Ascending aorta (tissue), 2 donors: Measurements from ENCODE around the gene BCL6B. TPM values are rescaled to one million over a fixed set of nuclear protein-coding genes. Genes with fewer than 3 reads are reported as not detected.
A peak's percentile ranks its signal among the peaks of the same experiment; 100 is the strongest.
"Not testable (repeated sequence)": the region's sequence is repeated elsewhere in the genome, so short reads cannot be mapped to it uniquely, and the experiment has no call there.

Experiments used
- DNase-seq, 2 donors: peaks; one replicate each; pipeline ENCODE4 v3.0.0-alpha.2; 2019; ENCODE audit warnings: low spot score in 2 of 2
- H3K27ac ChIP-seq, 2 donors: fragments of 200-600 bp; sonication (generic); one replicate each; pipeline ENCODE4 v1.5.1; 2016 to 2017; ENCODE audit warnings: mild to moderate bottlenecking in 1 of 2
- H3K27me3 ChIP-seq: fragments of 200-600 bp; sonication (generic); one replicate; pipeline ENCODE4 v1.5.1; 2017
- H3K36me3 ChIP-seq, 2 donors: fragments of 200-600 bp; sonication (generic); one replicate each; pipeline ENCODE4 v1.5.1; 2016
- H3K4me1 ChIP-seq, 2 donors: fragments of 200-600 bp; sonication (generic); one replicate each; pipeline ENCODE4 v1.5.1; 2016 to 2017; ENCODE audit warnings: mild to moderate bottlenecking in 1 of 2
- H3K4me3 ChIP-seq, 2 donors: fragments of 200-600 bp; sonication (generic); one replicate each; pipeline ENCODE4 v1.5.1; 2016 to 2017; ENCODE audit warnings: mild to moderate bottlenecking in 1 of 2
- H3K9me3 ChIP-seq, 2 donors: fragments of 200-600 bp; sonication (generic); one replicate each; pipeline ENCODE4 v1.5.1; 2016
- intact Hi-C: fragments of 100-400 bp; cut with DNase I; formaldehyde crosslinking; loops from one replicate; pipeline ENCODE4 v1.15.1; 2023
- total RNA-seq: library from RNA; depleted of rRNA; stranded (reverse); fragments of >200 nt; gene quantifications from one replicate; pipeline ENCODE4 v1.1.0, GENCODE V29; 2016
- TF ChIP-seq, protein P1 (sequence below), 3 experiments: fragments of 200-600 bp in 2 of 3; fragments of 450-650 bp in 1 of 3; sonication (generic) in 2 of 3; IDR thresholded peaks; one replicate each; pipeline ENCODE4 v1.5.1; 2016 to 2019; ENCODE audit warnings: antibody characterized with exemption in 3 of 3, mild to moderate bottlenecking in 1 of 3, moderate library complexity in 1 of 3

Gene BCL6B
- total RNA-seq, 1 donor from 2014 or later = 16.4 TPM

DNA sequence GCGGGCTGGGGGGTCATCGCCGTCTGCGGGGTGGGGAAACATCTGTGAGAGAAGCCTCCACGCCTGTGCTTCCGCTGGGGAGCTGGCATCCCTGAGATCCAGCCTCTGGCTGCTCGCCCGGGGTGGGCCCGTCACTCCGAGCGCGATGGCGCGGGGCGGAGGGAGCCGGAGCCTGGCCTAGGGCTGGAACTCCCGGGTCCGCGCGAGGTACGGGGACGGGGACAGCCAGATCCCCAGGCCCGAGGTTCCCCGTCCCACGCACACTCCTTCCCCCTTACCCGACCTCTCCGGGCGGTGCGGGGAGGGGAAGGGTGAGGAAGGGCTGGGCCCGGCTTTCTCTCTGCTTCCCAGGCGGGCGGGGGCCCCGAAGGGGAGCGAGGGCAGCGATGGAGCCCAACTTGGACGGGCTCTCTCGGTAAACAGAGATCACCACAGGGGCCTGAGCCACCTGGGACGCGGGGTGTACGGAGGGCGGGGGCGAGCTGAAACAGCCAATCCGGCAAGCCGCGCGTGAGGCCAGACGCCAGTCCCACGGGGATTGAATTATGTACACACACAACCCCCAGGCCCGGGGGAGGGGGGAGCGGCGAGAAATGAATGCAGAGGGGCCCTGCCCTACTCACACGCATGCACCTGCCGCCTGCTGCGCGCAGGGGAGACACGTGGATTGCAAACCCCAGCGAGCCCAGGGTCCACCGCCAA lies 20.8 kb downstream of the BCL6B start, which contains the start of gene SLC16A11:
TSS of gene SLC16A11 (minus strand) at position 596 of the 702 bp plus-strand sequence. CDS start at position 17, 579 bp downstream.
- H3K36me3 ChIP-seq = no peaks in the 10 kb centered on the region
- H3K4me3 ChIP-seq = peak within 1 kb of the TSS; percentile 43 to 63
- peaks cover 12 to 22% of the 10 kb centered on the region in 2 donors for H3K4me1 ChIP-seq
- no peak within 1 kb of the TSS for H3K27ac ChIP-seq
- DNase-seq = no peak
- H3K9me3 ChIP-seq = no peaks in the 10 kb centered on the region
- TF ChIP-seq, protein P1, sequence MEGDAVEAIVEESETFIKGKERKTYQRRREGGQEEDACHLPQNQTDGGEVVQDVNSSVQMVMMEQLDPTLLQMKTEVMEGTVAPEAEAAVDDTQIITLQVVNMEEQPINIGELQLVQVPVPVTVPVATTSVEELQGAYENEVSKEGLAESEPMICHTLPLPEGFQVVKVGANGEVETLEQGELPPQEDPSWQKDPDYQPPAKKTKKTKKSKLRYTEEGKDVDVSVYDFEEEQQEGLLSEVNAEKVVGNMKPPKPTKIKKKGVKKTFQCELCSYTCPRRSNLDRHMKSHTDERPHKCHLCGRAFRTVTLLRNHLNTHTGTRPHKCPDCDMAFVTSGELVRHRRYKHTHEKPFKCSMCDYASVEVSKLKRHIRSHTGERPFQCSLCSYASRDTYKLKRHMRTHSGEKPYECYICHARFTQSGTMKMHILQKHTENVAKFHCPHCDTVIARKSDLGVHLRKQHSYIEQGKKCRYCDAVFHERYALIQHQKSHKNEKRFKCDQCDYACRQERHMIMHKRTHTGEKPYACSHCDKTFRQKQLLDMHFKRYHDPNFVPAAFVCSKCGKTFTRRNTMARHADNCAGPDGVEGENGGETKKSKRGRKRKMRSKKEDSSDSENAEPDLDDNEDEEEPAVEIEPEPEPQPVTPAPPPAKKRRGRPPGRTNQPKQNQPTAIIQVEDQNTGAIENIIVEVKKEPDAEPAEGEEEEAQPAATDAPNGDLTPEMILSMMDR (IDR thresholded peaks at IDR 0.05) = no peak
- intact Hi-C loops = loop anchor here (2.0 kb wide), 1 partner anchor 93 kb away; no protein-coding TSS in a partner anchor
- H3K27me3 ChIP-seq = peaks cover 7% of the 10 kb centered on the region

DNA sequence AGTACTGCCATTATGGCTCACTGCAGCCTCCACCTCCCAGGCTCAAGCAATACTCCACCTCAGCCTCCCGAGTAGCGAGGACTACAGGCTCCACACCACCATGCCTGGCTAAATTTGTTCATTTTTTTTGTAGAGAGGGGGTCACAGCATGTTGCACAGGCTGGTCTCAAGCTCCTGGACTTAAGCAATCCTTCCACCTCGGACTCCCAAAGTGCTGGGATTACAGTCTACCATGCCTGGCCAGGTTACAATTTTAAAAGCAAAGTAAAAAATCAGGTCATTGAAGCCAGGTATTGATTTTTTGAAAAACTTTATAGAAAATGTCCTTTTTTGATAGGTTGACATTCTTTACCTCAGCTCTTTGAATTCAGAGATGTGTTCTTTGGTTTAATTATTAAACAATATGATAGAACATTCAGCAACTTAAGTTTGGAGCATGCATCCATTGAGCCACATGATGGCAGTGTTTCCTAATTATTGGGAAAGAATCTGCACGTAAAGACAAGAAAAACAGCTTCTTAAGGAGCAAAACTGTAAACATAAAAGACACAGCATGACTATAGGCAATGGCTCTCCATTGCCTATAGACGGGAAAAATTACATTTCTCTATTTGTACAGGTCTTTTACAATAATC lies 22.8 kb downstream of the BCL6B start:
- Histone ChIP-seq H3K4me3 (peak overlapping the region in 1 of 2 donors; percentile 26), H3K27ac (no peak overlapping the region), H3K4me1 (peaks cover 12 to 22% of the 10 kb centered on the region in 2 donors), H3K27me3 (peaks cover 7% of the 10 kb centered on the region), H3K9me3 (no peaks in the 10 kb centered on the region), H3K36me3 (no peaks in the 10 kb centered on the region)
- no peak for DNase-seq
- intact Hi-C loops = loop anchor here (2.0 to 5.0 kb wide), 2 partner anchors 91 to 252 kb away; no protein-coding TSS in a partner anchor
- TF ChIP-seq, protein P1 (IDR thresholded peaks at IDR 0.05) = peak; percentile 60 to 82 (median 78)

DNA sequence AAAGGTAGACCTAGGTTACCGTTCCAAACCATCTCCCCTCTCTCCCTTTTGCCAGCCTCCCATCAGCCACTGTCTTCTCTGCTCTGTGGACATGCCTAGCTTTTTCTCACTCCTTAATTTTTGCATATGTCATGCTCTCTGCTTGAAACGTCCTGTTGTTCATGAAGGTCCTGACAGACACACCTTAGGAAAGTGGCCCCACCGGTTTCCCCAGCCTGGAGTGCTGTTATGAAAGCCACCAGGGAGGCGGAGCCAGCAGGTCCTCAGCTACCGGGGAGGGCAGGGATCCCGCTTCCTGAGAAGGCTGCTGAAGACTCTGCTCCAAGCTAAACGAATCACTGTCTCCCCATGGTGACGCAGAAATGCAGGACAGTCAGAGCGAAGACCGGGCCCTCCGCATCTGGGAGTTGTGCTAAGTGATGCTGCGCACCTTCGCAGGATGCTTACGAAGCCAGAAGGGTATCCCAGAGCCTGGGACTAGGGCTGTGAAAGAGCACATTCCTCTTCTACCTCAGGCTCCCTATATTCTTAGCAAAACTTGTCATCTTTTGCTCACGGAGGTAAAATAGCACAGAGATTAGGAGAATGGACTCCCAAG lies 23.4 kb downstream of the BCL6B start:
- H3K4me3 ChIP-seq = peak overlapping the region; percentile 26 to 37
- peaks cover 7% of the 10 kb centered on the region for H3K27me3 ChIP-seq
- intact Hi-C loops = loop anchor here (5.0 kb wide), 1 partner anchor 251 kb away; no protein-coding TSS in a partner anchor
- H3K9me3 ChIP-seq = no peaks in the 10 kb centered on the region
- TF ChIP-seq, protein P1 (IDR thresholded peaks at IDR 0.05) = no peak
- no peak for DNase-seq
- no peaks in the 10 kb centered on the region for H3K36me3 ChIP-seq
- H3K4me1 ChIP-seq = peaks cover 12 to 22% of the 10 kb centered on the region in 2 donors
- no peak overlapping the region for H3K27ac ChIP-seq

DNA sequence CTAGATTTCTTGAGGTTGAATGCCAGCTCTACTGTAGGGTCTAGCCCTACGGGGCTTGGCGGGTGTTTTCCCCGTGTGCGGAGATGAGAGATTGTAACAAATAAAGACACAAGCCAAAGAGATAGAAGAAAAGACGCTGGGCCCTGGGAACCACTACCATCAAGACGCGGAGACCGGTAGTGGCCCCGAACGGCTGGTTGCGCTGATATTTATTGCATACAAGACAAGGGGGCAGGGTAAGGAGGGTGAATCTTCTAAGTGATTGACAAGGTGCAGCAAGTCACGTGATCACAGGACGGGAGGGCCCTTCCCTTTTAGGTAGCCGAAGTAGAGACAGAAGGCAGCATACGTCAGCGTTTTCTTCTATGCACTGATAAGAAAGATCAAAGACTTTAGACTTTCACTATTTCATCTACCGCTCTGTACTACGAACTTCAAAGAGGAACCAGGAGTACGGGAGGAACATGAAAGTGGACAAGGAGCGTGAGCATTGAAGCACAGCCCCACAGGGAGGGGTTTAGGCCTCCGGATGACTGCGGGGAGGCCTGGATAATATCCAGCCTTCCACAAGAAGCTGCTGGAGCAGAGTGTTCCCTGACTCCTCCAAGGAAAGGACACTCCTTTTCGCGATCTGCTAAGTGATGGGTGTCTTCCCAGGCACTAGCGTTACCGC lies 24.0 kb downstream of the BCL6B start:
- not testable (repeated sequence) for DNase-seq, H3K27ac ChIP-seq, H3K36me3 ChIP-seq, H3K27me3 ChIP-seq, H3K9me3 ChIP-seq
- intact Hi-C loops = loop anchor here (5.0 kb wide), 1 partner anchor 250 kb away; no protein-coding TSS in a partner anchor
- H3K4me1 ChIP-seq = peaks cover 12 to 22% of the 10 kb centered on the region in 2 donors
- H3K4me3 ChIP-seq = peak overlapping the region; percentile 26 to 37

DNA sequence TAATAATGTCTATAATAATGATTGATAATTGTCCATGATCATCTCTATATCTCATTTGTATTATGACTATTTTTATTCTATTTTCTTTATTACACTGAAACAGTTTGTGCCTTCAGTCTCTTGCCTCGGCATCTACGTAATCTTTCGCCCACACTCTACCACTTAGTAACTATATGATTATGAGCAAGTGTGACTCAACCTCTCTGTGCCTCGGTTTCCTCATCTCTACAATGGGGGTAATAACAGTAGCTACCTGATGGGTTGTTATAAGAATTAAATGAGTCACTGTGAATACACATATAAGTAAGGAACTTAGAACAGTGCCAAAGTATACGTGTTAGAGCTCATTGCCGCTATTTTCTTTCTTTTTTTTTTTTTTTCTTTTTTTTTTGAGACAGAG lies 24.7 kb downstream of the BCL6B start:
- intact Hi-C loops = loop anchor here (5.0 kb wide), 1 partner anchor 250 kb away; no protein-coding TSS in a partner anchor
- no peak overlapping the region for H3K27ac ChIP-seq

More for the DNA sequence above, 24.7 kb downstream of the BCL6B start:
- Histone ChIP-seq H3K27me3 (peaks cover 5% of the 10 kb centered on the region), H3K4me3 (no peak overlapping the region), H3K4me1 (peaks cover 11 to 17% of the 10 kb centered on the region in 2 donors), H3K9me3 (no peaks in the 10 kb centered on the region), H3K36me3 (no peaks in the 10 kb centered on the region)
- no peak for DNase-seq
- TF ChIP-seq, protein P1 (IDR thresholded peaks at IDR 0.05) = no peak
